ENCODE measurements around the gene PLA2G4A. TPM values are rescaled to one million over a fixed set of nuclear protein-coding genes. Genes with fewer than 3 reads are reported as not detected.

PLA2G4A gene
- polyA plus RNA-seq, 1 of the 3 experiments (the other 2 are of a cell fraction), result 0.26 TPM

- ChIA-PET POLR2A (no interaction called here), CTCF (interaction anchor here (1.1 kb wide), 1 partner anchor 143 kb away, joined by 3 read pairs; no protein-coding TSS in a partner anchor)
- Histone ChIP-seq H3K9ac (no peak overlapping the region), H3K79me2 (ENCODE audit: insufficient read depth) (no peaks in the 10 kb centered on the region), H3K9me3 (no peaks in the 10 kb centered on the region), H3K4me2 (no peak overlapping the region), H3K36me3 (replicated peaks in 1 of 2; ENCODE audit: control insufficient read depth in 1 of 2, insufficient read depth in 2 of 2, low read length in 1 of 2) (no peaks in the 10 kb centered on the region), H3K27me3 (ENCODE audit: insufficient read depth) (peaks cover 12% of the 10 kb centered on the region; the same call in 1 of the 2 replicates), H3K4me1 (ENCODE audit: control insufficient read depth in 1 of 2, insufficient read depth in 2 of 2, low read depth in 1 of 2, low read length in 1 of 2) (peaks cover 0 to 14% of the 10 kb centered on the region in 2 experiments; a peak in 1 of 4 replicates), H2AFZ (ENCODE audit: low read depth) (no peak overlapping the region), H3F3A (replicated peaks; ENCODE audit: insufficient read depth) (no peaks in the 10 kb centered on the region), H3K9me2 (no peaks in the 10 kb centered on the region), H4K20me1 (ENCODE audit: insufficient read depth) (no peaks in the 10 kb centered on the region), H3K4me3 (ENCODE audit: low read depth in 2 of 2, low read length in 1 of 2) (no peak overlapping the region), H3K27ac (ENCODE audit: low read depth in 2 of 2, low read length in 1 of 2) (no peak overlapping the region)
- TF ChIP-seq EZH2phosphoT487 (IDR thresholded peaks at IDR 0.05; ENCODE audit: borderline replicate concordance, low read depth) (no peak), EP300 (IDR thresholded peaks at IDR 0.05; ENCODE audit: borderline replicate concordance in 1 of 2, low read depth in 1 of 2, low read length in 1 of 2) (no peak), TEAD4 (IDR thresholded peaks at IDR 0.05; ENCODE audit: borderline replicate concordance, insufficient read depth) (no peak), GABPA (IDR thresholded peaks at IDR 0.05; ENCODE audit: low read depth) (no peak), MEF2A (IDR thresholded peaks at IDR 0.05; ENCODE audit: borderline replicate concordance, low read depth) (no peak), MAX (IDR thresholded peaks at IDR 0.05; ENCODE audit: low read depth) (no peak), CTCF (IDR thresholded peaks at IDR 0.05) (no peak), RXRA (IDR thresholded peaks at IDR 0.05; ENCODE audit: borderline replicate concordance, low read depth) (no peak), FOXJ3 (CRISPR knock-in tag; IDR thresholded peaks at IDR 0.05) (no peak), TCF12 (IDR thresholded peaks at IDR 0.05) (no peak), MXI1 (IDR thresholded peaks at IDR 0.05; ENCODE audit: low read depth, low read length) (no peak), FOSL2 (IDR thresholded peaks at IDR 0.05; ENCODE audit: borderline replicate concordance, low read depth) (no peak)
- no peak for DNase-seq
- WGBS (ENCODE audit: low lambda C conversion rate), result 13% methylated on average over 4 of the region's 4 CpGs
Observed at GRCh38 chr1:186842547-186842946, 13.8 kb downstream of the PLA2G4A start.

GRCh38 chr1:186843226-186843625, 14.5 kb downstream of the PLA2G4A start:
- Histone ChIP-seq H3K79me2 (ENCODE audit: insufficient read depth) (no peaks in the 10 kb centered on the region), H2AFZ (ENCODE audit: low read depth) (no peak overlapping the region), H3K27ac (ENCODE audit: low read depth in 2 of 2, low read length in 1 of 2) (no peak overlapping the region), H3K4me2 (no peak overlapping the region), H3K4me3 (ENCODE audit: low read depth in 2 of 2, low read length in 1 of 2) (no peak overlapping the region), H3K27me3 (ENCODE audit: insufficient read depth) (peaks cover 12% of the 10 kb centered on the region; the same call in 1 of the 2 replicates), H3K36me3 (replicated peaks in 1 of 2; ENCODE audit: control insufficient read depth in 1 of 2, insufficient read depth in 2 of 2, low read length in 1 of 2) (no peaks in the 10 kb centered on the region), H3K9me3 (no peaks in the 10 kb centered on the region), H4K20me1 (ENCODE audit: insufficient read depth) (no peaks in the 10 kb centered on the region), H3K4me1 (ENCODE audit: control insufficient read depth in 1 of 2, insufficient read depth in 2 of 2, low read depth in 1 of 2, low read length in 1 of 2) (peaks cover 0 to 14% of the 10 kb centered on the region in 2 experiments; a peak in 1 of 4 replicates), H3F3A (replicated peaks; ENCODE audit: insufficient read depth) (no peaks in the 10 kb centered on the region), H3K9ac (no peak overlapping the region), H3K9me2 (no peaks in the 10 kb centered on the region)
- DNase-seq, result no peak
- ChIA-PET POLR2A (no interaction called here), CTCF (interaction anchor here (1.1 kb wide), 1 partner anchor 143 kb away, joined by 3 read pairs; no protein-coding TSS in a partner anchor)
- 8% methylated on average over 2 of the region's 2 CpGs for WGBS (ENCODE audit: low lambda C conversion rate)
- TF ChIP-seq TCF12 (IDR thresholded peaks at IDR 0.05) (no peak), RFX5 (IDR thresholded peaks at IDR 0.05; ENCODE audit: low read length) (no peak), USF2 (IDR thresholded peaks at IDR 0.05; ENCODE audit: borderline replicate concordance, low read depth, low read length) (no peak)
